GM15510 (cell line): ENCODE measurements around the gene GPATCH4.

Experiments
- POLR2A ChIP-seq: IDR thresholded peaks from 3 replicates; pipeline ENCODE4 v1.6.1; 2011; ENCODE audit warnings: borderline replicate concordance; ENCODE audit not compliant: insufficient read length; ENCODE audit errors: extremely low read depth

Gene GPATCH4

DNA sequence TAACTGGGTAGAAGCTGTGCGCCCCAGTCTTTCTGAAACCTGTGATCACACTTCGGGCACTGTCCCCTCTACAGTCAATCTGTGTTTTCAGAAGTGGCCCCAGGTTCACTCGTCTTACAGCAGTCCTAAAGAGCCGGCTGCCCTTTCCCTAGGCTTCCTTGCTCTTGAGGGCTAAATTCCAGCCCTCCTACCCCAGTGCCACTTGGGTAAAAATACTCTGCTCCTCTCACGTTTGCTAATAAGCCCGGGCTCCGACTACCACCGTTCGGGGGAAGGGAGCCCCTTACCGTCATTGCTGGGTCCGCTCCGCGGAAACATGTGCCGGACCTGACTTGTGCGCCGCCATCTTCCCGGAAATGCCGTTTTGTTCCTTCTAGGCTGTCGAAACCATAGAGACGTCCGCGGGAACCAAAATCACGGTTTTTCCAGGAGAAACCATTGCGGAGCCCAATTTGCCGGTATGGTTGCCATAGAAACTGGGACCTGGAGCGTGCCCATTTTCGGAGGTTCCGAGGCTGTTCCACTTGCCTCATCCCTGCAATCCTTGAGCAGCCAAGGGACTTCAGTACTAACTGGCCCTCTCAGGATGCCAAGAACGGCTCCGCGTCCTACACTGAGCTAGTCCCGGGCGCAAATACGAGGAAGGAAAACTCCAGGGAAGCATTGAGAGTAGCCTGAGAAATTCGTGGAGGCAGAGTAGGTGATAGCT lies at the start of gene GPATCH4:
TSS of gene GPATCH4 (minus strand) at position 358 of the 709 bp plus-strand sequence.
- TF ChIP-seq POLR2A = peak; percentile 82

DNA sequence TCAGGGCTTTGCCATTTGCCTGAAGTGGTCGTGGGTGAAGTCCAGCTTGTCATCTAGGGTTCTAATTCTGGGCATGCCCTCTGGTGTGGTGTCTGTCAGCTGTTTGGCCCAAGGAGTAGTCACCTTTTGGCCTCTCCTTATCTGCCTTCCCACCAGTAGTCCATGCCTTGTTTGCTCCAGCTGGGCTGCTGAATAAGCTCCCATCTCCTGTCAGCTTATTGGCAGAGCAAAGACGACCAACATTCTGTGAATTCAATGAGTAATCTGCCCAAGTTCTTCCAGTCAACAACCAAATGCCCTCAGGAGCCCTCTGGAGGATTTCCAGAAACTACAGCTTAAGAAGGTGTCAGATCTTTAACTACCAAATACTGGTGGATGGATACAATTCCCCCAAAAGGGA lies 47.7 kb upstream of the GPATCH4 start:
- no peak for TF ChIP-seq POLR2A

DNA sequence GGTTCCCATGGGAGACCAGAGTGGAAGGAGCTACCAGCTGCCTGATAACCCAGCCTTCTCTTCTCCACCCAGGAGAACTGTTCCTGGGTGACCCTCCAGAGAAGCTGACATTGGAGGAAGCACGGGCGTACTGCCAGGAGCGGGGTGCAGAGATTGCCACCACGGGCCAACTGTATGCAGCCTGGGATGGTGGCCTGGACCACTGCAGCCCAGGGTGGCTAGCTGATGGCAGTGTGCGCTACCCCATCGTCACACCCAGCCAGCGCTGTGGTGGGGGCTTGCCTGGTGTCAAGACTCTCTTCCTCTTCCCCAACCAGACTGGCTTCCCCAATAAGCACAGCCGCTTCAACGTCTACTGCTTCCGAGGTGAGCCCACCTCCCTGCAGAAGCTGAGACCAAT lies 47.2 kb upstream of the GPATCH4 start:
- no peak for TF ChIP-seq POLR2A

DNA sequence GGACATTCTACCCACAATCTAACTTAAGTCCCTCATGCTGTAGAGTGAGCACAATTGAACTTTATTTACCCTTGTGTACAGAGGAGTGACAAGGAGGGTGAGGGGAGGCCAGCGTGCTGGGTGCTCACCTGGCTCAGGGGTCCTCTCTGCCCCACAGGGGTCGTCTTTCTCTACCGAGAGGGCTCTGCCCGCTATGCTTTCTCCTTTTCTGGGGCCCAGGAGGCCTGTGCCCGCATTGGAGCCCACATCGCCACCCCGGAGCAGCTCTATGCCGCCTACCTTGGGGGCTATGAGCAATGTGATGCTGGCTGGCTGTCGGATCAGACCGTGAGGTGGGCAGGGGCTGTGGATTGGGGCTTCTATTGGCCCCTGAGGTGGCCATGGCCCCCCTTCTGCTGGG lies 46.1 kb upstream of the GPATCH4 start:
- TF ChIP-seq POLR2A = no peak

DNA sequence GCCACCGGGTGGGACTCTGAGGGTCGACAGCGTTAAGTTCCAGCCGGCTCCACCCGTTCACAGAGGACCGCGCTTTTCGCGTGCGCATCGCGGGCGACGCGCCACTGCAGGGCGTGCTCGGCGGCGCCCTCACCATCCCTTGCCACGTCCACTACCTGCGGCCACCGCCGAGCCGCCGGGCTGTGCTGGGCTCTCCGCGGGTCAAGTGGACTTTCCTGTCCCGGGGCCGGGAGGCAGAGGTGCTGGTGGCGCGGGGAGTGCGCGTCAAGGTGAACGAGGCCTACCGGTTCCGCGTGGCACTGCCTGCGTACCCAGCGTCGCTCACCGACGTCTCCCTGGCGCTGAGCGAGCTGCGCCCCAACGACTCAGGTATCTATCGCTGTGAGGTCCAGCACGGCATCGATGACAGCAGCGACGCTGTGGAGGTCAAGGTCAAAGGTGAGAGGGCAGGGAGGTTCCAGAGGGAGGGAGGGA lies 45.5 kb upstream of the GPATCH4 start:
- TF ChIP-seq POLR2A = no peak

DNA sequence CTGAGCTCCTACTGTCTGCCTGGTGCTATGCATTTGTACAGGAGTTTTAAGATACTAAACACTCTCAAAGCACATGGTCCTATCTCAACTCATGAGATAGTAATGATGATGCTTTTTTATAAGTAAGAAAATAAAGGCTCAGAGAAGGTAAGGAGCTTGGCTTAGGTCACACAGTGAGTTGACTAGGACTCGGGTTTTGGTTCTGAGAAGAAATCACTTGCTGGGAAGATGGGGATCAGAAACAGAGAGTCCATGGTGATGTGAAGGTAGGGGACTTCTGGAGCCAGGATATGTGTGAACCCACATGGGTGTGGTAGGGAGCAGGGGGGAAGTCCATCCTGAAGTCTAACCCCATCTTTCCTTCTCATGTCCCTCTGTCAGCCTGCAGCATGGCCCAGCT lies 44.4 kb upstream of the GPATCH4 start:
- no peak for TF ChIP-seq POLR2A

DNA sequence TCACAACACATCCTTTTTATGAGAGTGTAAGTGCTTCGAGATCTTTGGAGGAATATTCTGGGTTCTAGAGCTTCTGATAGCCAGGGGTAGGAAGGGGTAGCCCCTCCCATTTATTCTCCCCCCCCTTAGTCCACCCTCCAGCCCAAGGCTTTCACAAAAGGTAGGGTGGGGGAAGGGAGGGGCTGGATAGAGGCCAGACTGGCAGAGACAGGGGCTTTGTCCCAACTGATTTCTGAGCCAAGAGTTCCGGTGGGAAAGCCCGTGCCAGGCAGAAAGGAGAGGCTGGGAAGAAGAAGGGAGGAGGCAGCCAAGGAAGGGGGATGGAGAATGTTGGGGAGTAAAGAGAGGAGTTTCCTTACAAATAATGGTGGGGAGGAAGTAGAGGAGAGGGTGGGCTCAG lies 43.8 kb upstream of the GPATCH4 start:
- no peak for TF ChIP-seq POLR2A

DNA sequence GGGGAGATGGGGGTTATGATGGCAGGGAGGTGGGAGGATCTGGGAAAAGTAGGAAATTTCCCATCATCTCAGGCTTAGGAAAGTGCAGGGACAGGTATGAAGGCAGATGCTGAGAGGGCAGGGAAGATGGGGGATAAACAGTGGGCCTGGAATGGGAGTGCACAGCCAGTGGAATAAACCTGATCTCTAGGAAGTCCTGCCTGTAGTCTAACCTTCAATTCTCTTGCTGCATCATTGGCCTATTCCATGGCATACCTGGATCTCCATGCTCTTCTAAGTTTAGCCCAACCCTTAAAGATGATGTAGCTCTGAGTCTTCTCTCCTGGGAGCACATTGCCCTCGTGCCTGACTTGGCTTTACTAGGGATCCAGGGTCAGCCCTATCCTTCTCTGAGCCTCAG lies 43.4 kb upstream of the GPATCH4 start:
- TF ChIP-seq POLR2A = no peak

DNA sequence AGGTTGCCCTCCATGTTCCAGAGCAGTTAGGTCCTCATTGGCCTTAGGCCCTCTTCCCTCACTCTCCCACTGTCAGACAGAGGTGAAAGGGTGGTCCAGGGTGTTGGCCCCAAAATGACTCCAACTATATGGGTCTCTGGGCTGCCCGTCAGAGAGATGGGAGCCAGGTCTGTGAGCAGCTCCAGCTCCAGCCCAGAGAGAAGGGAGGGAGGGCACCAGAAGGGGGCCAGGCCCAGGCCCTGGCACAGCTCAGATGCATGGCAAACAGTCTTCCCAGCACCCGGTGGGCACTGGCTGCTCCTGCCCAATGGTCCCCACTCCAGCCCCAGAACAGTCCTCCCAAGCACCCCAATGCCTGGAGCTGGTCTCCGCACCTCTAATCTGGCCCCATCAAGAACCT lies 42.9 kb upstream of the GPATCH4 start:
- TF ChIP-seq POLR2A = no peak

DNA sequence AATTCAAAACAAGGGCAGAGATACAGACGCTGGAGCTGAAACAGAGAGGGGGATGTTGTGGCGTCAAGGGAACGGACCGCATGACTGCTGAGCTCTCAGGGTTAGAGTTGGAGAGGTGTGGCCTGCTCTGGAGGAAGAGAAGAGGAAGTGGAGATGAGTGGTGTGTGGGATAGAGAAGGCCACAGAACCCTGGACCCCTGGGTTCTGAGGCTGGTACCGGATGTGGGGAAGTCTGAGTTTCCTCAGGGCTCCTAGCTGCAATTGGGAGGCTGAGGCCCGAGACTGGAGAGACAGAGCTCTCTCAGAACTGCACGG lies 42.5 kb upstream of the GPATCH4 start:
- no peak for TF ChIP-seq POLR2A

DNA sequence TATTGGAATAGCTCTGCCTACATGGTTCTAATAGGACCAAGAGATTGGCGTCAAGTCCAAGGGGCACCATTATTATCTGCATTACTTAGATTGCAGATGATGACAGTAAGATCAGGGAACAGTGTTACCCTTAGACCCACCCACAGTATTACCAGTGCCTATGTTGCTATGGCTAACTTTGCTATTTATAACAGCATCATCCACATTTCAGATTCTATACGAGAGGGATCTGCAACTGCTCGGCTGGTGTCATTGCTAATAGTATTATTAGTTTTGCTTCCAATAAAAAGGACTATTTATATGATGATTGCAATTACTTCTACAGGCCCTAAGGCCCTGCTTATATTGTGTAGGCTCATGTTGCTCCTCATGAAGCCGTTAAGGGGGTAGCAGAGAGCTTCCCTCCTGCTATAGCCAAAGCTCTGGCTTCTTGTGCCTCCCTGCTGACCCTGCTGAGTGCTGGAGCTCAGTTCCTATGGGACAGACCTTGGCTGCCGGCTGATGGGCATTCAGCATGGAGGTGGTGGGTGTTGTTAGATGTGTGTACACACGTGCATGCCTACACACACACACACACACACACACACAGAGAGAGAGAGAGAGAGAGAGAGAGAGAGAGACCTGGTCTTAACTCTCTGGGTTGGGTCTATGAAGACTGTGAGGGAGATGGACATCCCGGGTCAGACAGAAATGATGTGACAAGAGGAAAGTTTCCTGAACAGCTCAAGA lies 41.9 kb upstream of the GPATCH4 start:
- TF ChIP-seq POLR2A = no peak

DNA sequence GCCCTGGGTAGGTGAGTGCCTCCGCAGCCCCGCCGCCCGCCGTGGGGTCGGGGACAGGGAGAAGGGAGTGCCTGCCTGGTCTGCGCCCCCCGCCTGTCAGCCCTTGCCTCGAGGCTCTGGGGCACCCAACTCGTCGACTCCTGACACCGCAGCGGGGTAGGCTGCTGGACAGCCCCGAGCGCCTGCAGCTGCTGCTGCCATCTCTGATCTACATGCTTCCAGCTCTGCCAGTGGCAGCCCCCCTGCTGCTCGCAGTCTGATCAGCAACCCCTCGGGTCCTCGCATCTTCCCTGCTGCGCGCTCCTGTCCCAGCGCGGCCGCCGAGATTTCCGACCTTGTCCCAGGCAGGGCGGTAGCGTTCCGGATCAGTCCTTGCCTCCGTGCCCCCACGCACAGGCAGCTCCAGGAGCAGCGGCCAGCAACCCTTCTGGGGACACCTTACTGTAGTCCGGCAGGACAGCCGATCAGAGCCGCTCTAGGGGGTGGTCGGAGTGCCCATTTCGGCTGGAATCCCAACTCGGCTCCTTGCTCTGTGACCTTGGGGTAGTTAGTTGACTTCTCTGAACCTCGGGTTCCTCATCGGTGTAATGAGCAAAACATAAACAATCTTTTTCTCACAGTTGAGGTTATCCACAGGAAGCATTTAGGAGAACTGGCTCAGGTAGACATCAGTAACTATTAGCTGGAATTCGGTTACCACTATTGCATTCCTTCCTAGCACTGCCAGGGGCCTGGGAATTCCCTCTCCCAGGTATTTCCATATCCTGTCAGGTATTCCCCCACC lies 41.2 kb upstream of the GPATCH4 start:
- no peak for TF ChIP-seq POLR2A

DNA sequence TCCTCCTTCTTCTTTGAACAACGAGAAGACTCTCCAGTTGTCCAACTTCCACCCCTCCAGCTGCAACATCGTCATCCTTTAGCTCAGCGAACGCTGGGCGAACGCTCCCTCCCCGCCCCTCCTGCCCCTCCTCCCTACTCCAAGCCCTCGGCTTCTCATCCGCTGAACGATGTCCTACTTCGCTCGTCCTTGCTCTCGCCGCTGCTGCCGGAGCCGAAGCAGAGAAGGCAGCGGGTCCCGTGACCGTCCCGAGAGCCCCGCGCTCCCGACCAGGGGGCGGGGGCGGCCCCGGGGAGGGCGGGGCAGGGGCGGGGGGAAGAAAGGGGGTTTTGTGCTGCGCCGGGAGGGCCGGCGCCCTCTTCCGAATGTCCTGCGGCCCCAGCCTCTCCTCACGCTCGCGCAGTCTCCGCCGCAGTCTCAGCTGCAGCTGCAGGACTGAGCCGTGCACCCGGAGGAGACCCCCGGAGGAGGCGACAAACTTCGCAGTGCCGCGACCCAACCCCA lies 40.5 kb upstream of the GPATCH4 start, which contains the start of gene BCAN:
TSS of gene BCAN (plus strand) at position 357 of the 504 bp plus-strand sequence. CDS start 3,938 bp downstream, outside the sequence.
- TF ChIP-seq POLR2A = no peak

DNA sequence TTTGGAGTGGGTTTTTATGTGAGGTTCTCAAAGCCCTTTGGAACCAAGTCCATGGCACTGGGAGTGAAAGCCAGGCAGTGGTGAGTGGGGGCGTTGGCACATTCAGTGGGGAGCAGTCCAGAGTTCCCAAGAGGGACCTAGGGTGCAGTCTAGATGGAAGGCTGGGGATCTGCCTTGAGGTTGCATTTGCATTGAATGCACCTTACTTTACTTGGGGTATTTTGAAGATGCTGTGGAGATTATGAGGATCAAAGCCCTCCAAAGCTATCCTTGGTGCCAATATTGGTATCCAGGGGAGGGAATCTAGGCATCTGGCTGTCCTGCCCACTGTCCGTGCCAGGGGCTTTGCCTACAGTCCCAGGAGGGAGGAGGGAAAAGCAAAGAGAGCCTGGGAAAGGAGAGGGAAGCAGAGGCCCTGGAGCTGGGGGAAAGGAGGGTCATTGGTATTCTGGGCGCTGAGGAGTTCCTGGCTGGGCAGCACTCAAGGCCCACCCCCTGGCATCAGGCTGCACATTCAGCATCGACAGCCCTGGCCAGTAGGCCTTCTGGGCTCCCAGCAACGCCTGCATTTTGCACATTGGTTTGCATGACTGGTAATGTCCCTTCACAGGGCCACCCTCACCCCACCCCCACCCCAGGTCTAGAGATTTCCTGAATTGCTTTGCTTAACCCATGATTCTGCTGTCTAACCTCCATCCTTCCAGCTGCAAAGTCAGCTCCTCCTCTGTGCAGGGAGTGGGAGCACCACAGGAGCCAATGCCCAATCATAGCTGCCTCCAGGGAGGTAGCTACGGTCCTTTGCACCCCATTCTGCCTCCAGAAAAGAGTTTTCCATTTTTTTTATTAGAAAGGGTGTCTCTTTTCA lies 39.8 kb upstream of the GPATCH4 start:
- no peak for TF ChIP-seq POLR2A

DNA sequence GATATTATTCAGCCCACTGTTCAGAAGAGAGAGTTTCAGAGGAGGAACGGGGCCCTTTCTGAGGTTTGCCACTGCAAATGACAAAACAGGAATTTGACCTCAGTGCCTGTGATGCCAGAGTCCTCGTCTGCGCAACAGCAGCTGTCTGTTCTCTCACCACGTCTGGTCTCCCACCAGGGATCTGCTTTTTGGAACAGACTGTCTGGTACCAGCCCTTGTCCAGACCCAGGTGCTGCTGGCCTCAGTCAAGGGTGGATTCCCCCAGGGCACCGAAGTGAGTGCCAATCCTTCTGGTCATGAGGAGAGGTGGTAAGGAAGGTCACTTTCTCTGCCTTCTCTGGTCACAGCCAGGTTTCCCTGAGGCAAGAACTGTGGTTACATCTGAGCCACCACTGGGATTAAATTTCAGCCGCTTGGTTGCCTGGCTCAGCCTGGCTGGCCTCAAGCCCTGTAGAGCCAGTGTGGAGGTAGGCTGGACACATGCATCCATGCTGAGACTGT lies 38.4 kb upstream of the GPATCH4 start:
- TF ChIP-seq POLR2A = no peak
